Activated T-helper 1 cell treated with Interleukin-2 at 50 U/mL for 16 hours (primary cell): ENCODE data around the gene TAF1C.
"Not testable (repeated sequence)": the region's sequence is repeated elsewhere in the genome, so short reads cannot be mapped to it uniquely, and the experiment has no call there.

Experiments used
- DNase-seq: peaks from one replicate; pipeline ENCODE4 v3.0.0-alpha.2; 2020; ENCODE audit warnings: low read depth

The TAF1C gene

GRCh38 chr16:84207879-84208278 is 21.0 kb upstream of the TAF1C start:
- no peak for DNase-seq

GRCh38 chr16:84207251-84207650 is 20.4 kb upstream of the TAF1C start:
- no peak for DNase-seq

GRCh38 chr16:84205976-84206691 is 19.3 kb upstream of the TAF1C start:
- DNase-seq, result no peak

- DNase-seq, result not testable (repeated sequence)
Measured at GRCh38 chr16:84205123-84205522, 18.3 kb upstream of the TAF1C start.

GRCh38 chr16:84204551-84204950 is 17.7 kb upstream of the TAF1C start:
- DNase-seq, result not testable (repeated sequence)

- no peak for DNase-seq
Measured at GRCh38 chr16:84199861-84200260, 13.0 kb upstream of the TAF1C start.

- DNase-seq, result no peak
Measured at GRCh38 chr16:84199097-84199496, 12.2 kb upstream of the TAF1C start.

- no peak for DNase-seq
Measured at GRCh38 chr16:84198401-84198800, 11.5 kb upstream of the TAF1C start.

- no peak for DNase-seq
Measured at GRCh38 chr16:84197466-84198128, 10.7 kb upstream of the TAF1C start.

- no peak for DNase-seq
Measured at GRCh38 chr16:84196727-84197394, 10.0 kb upstream of the TAF1C start.

GRCh38 chr16:84196101-84196500 is 9.2 kb upstream of the TAF1C start:
- DNase-seq, result no peak

- DNase-seq, result no peak
Measured at GRCh38 chr16:84195201-84196093, 8.6 kb upstream of the TAF1C start.

- peak; percentile 10 for DNase-seq
Measured at GRCh38 chr16:84194470-84195200, 7.8 kb upstream of the TAF1C start.

- DNase-seq, result no peak
Measured at GRCh38 chr16:84194018-84194417, 7.2 kb upstream of the TAF1C start.

- DNase-seq, result no peak
Measured at GRCh38 chr16:84193480-84193879, 6.6 kb upstream of the TAF1C start.

- DNase-seq, result no peak
Measured at GRCh38 chr16:84191466-84191865, 4.6 kb upstream of the TAF1C start.

- DNase-seq, result no peak
Measured at GRCh38 chr16:84190731-84191388, 4.0 kb upstream of the TAF1C start, which contains the start of gene ADAD2. Gene ADAD2, plus strand, starts transcription at chr16:84191157. Its CDS starts 74 bp downstream, at chr16:84191231.

- DNase-seq, result no peak
Measured at GRCh38 chr16:84184775-84185174, 2.1 kb downstream of the TAF1C start.

- DNase-seq, result no peak
Measured at GRCh38 chr16:84183911-84184591, 2.8 kb downstream of the TAF1C start.

GRCh38 chr16:84183572-84183875 is 3.3 kb downstream of the TAF1C start:
- DNase-seq, result no peak
